ENCODE results near the gene KLF14. TPM values are rescaled to one million over a fixed set of nuclear protein-coding genes. Genes with fewer than 3 reads are reported as not detected.
A peak's percentile ranks its signal among the peaks of the same experiment; 100 is the strongest.
"Not testable (repeated sequence)": the region's sequence is repeated elsewhere in the genome, so short reads cannot be mapped to it uniquely, and the experiment has no call there.

KLF14 gene
- not detected for total RNA-seq
- not detected for polyA plus RNA-seq

DNA sequence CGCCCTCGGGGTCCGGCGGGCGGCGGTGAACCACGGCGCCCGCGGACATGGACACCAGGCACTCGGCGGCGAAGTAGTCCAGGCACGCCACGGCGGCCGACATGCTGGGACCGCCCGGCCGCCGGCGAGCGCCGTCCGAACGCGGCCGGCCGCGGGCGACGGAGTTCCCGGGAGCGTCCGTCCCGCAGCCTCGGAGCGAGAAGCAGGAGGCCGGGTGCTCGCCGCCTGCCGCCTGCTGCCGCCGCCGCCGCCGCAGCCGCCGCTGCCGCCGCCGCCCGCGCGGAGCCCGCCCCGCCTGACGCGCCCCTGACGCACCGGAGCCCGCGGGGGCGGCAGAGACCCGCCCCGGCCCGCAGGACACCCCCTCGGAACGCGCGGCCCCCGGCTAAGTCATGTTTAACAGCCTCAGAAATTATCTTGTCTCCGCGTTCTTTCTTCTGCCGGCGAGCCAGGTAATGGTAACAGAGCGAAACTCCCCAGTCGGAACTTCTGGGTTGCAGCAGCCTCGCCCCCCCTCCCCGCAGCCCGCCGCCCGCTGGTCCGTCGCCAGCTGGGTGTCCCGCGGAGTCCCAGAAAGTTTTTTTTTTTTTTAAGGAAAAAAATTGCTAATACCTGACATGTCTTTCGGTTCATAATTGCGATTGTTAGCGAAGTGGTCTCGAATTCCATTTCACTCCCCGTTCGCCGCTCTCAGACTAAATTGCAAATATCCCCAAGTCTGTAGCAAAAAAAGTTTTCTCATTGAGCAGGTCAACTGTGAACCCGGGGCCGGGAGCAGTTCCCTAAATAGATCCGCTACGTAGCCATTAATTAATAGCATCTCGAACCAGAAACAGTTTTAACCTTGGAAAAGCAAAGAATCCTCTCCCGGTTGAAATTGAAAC, at the start of gene KLF14:
Gene KLF14 (minus strand): TSS at position 277 of the 884 bp plus-strand sequence. CDS start 174 bp downstream, at position 103.
- DNase-seq, result peak; percentile 10 to 57 (median 26)
- Mint-ChIP-seq H3K9me3 (peaks cover 0 to 18% (median 12%) of the 10 kb centered on the region in 5 donors), H3K36me3 (no peaks in the 10 kb centered on the region), H3K4me1 (peaks cover 6 to 15% (median 11%) of the 10 kb centered on the region in 3 donors), H3K27ac (peak within 1 kb of the TSS in 2 of 8 donors; percentile 31 to 91), H3K4me3 (peak within 1 kb of the TSS; percentile 79 to 89 (median 85)), H3K27me3 (peaks cover 70 to 81% of the 10 kb centered on the region in 2 donors)
- ChIA-PET CTCF (no interaction called here), POLR2A (no interaction called here)
- H3K36me3 ChIP-seq (ENCODE audit: insufficient read depth, low read length), result no peaks in the 10 kb centered on the region
- no peaks in the 10 kb centered on the region for H3K4me1 ChIP-seq (ENCODE audit: insufficient read depth, low read length)
- no peak within 1 kb of the TSS for H3K27ac ChIP-seq (ENCODE audit: low read depth, low read length)
- H3K4me3 ChIP-seq (ENCODE audit: low read length), result peak within 1 kb of the TSS; percentile 44
- H3K9me3 ChIP-seq (ENCODE audit: low read length), result no peaks in the 10 kb centered on the region
- H3K27me3 ChIP-seq (ENCODE audit: insufficient read depth, low read length, poor library complexity, severe bottlenecking), result peaks cover 47% of the 10 kb centered on the region

DNA sequence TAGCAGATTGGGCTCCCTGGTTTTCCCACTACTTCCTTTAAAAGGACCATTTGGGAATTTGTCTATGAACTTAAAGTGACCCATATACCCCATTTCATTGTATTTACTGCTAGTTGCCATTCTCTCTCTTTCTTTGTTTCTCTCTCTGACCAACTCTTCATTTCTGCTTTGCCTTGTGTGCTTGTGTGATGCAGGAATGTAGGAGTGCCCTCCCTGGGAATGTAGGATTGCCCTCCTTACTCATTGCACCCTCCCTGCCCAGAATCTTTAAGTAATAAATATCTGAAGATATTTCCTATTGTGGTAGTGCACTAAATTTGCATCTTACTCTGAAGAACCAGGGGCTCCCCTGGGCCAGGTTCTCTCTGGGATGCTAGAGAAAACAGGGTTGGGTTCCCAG, 47.3 kb upstream of the KLF14 start:
- CTCF ChIA-PET, result no interaction called here
- peaks cover 0 to 10% (median 0%) of the 10 kb centered on the region in 3 donors for H3K36me3 Mint-ChIP-seq
- Histone ChIP-seq H3K27me3 (ENCODE audit: insufficient read depth, low read length, poor library complexity, severe bottlenecking) (no peaks in the 10 kb centered on the region), H3K27ac (ENCODE audit: low read depth, low read length) (no peak overlapping the region), H3K4me1 (ENCODE audit: insufficient read depth, low read length) (no peaks in the 10 kb centered on the region), H3K4me3 (ENCODE audit: low read length) (no peak overlapping the region), H3K9me3 (ENCODE audit: low read length) (no peaks in the 10 kb centered on the region), H3K36me3 (ENCODE audit: insufficient read depth, low read length) (no peaks in the 10 kb centered on the region)
- H3K4me1 Mint-ChIP-seq, result no peaks in the 10 kb centered on the region
- no peak for DNase-seq
- POLR2A ChIA-PET, result no interaction called here
- peaks cover 27 to 57% of the 10 kb centered on the region in 2 donors for H3K27me3 Mint-ChIP-seq
- peaks cover 0 to 10% (median 3%) of the 10 kb centered on the region in 5 donors for H3K9me3 Mint-ChIP-seq
- no peak overlapping the region for H3K4me3 Mint-ChIP-seq
- no peak overlapping the region for H3K27ac Mint-ChIP-seq

DNA sequence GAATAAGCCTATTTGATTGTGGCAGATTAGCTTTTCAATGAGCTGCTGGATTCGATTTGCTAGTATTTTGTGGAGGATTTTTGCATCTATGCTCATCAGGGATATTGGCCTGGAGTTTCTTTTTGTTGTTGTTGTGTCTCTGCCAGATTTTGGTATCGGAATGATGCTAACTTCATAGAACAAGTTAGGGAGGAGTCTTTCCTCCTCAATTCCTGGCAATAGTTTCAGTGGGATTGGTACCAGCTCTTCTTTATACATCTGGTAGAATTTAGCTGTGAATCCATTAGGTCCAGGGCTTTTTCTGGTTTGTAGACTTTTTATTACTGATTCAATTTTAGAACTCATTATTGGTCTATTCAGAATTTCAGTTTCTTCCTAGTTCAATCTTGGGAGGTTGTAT, 43.4 kb upstream of the KLF14 start:
- Histone ChIP-seq H3K4me1 (ENCODE audit: insufficient read depth, low read length) (no peaks in the 10 kb centered on the region), H3K27ac (ENCODE audit: low read depth, low read length) (no peak overlapping the region), H3K27me3 (ENCODE audit: insufficient read depth, low read length, poor library complexity, severe bottlenecking) (peaks cover 5% of the 10 kb centered on the region), H3K9me3 (ENCODE audit: low read length) (no peaks in the 10 kb centered on the region), H3K36me3 (ENCODE audit: insufficient read depth, low read length) (no peaks in the 10 kb centered on the region), H3K4me3 (ENCODE audit: low read length) (no peak overlapping the region)
- Mint-ChIP-seq H3K9me3 (peaks cover 0 to 17% (median 9%) of the 10 kb centered on the region in 5 donors), H3K27me3 (peaks cover 19 to 53% of the 10 kb centered on the region in 2 donors), H3K4me1 (no peaks in the 10 kb centered on the region), H3K36me3 (peaks cover 0 to 10% (median 0%) of the 10 kb centered on the region in 3 donors), H3K4me3 (no peak overlapping the region), H3K27ac (no peak overlapping the region)
- ChIA-PET CTCF (no interaction called here), POLR2A (no interaction called here)
- no peak for DNase-seq

DNA sequence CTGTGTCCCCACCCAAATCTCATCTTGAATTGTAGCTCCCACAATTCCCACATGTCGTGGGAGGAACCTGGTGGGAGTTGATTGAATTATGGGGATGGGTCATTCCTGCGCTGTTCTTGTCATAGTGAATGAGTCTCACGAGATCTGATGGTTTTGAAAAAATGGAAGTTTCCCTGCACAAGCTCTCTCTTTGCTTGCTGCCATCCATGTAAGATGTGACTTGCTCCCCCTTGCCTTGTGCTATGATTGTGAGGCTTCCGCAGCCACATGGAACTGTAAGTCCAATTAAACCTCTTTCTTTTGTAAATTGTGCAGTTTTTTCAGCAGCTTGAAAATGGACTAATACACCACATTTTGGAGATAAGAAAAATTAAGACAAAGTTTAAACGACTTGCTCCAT, 38.4 kb upstream of the KLF14 start:
- POLR2A ChIA-PET; H3K4me3 ChIP-seq (ENCODE audit: low read length); H3K27ac Mint-ChIP-seq; DNase-seq; H3K9me3 ChIP-seq (ENCODE audit: low read length); H3K27ac ChIP-seq (ENCODE audit: low read depth, low read length); H3K4me1 Mint-ChIP-seq; H3K27me3 ChIP-seq (ENCODE audit: insufficient read depth, low read length, poor library complexity, severe bottlenecking); H3K4me3 Mint-ChIP-seq; H3K4me1 ChIP-seq (ENCODE audit: insufficient read depth, low read length); H3K36me3 ChIP-seq (ENCODE audit: insufficient read depth, low read length); CTCF ChIA-PET: not testable (repeated sequence)
- Mint-ChIP-seq H3K36me3 (peaks cover 1 to 14% (median 1%) of the 10 kb centered on the region in 3 donors), H3K27me3 (peaks cover 7 to 33% of the 10 kb centered on the region in 2 donors), H3K9me3 (peaks cover 23 to 48% (median 45%) of the 10 kb centered on the region in 5 donors)

DNA sequence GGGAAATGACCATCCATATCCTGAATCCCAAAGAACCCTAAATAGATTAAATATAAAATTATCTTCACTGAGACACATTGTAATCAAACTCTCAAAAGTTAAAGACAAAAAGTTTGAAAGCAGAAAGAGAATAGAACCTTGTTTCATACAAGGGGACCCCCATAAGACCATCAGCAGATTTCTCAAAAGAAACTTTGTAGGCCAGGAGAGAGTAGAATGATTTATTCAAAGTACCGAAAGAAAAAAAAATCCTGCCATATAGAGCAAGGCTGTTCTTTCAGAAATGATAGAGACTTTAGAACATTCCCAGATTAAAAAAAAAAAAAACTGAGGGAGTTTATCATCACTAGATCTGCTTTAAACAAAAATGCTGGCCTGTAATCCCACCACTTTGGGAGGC, 34.8 kb upstream of the KLF14 start:
- H3K27ac Mint-ChIP-seq, result no peak overlapping the region
- H3K27me3 Mint-ChIP-seq, result peaks cover 9 to 41% of the 10 kb centered on the region in 2 donors
- H3K4me1 Mint-ChIP-seq, result no peaks in the 10 kb centered on the region
- Histone ChIP-seq H3K27ac (ENCODE audit: low read depth, low read length) (no peak overlapping the region), H3K27me3 (ENCODE audit: insufficient read depth, low read length, poor library complexity, severe bottlenecking) (no peaks in the 10 kb centered on the region), H3K4me3 (ENCODE audit: low read length) (no peak overlapping the region), H3K36me3 (ENCODE audit: insufficient read depth, low read length) (no peaks in the 10 kb centered on the region), H3K4me1 (ENCODE audit: insufficient read depth, low read length) (no peaks in the 10 kb centered on the region), H3K9me3 (ENCODE audit: low read length) (peaks cover 5% of the 10 kb centered on the region)
- peaks cover 30 to 61% (median 56%) of the 10 kb centered on the region in 5 donors for H3K9me3 Mint-ChIP-seq
- H3K36me3 Mint-ChIP-seq, result peaks cover 1 to 20% (median 1%) of the 10 kb centered on the region in 3 donors
- no peak overlapping the region for H3K4me3 Mint-ChIP-seq
- DNase-seq, result no peak
- POLR2A ChIA-PET, result no interaction called here
- CTCF ChIA-PET, result no interaction called here

DNA sequence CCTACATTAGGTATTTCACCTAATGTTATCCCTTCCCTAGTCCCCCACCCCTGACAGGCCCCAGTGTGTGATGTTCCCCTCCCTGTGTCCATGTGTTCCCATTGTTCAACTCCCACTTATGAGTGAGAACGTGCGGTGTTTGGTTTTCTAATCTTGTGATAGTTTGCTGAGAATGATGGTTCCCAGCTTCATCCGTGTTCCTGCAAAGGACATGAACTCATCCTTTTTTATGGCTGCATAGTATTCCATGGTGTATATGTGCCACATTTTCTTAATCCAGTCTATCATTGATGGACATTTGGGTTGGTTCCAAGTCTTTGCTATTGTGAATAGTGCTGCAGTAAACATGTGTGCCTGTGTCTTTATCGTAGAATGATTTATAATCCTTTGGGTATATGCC, 30.6 kb upstream of the KLF14 start:
- H3K27me3 ChIP-seq (ENCODE audit: insufficient read depth, low read length, poor library complexity, severe bottlenecking); H3K27ac ChIP-seq (ENCODE audit: low read depth, low read length); DNase-seq; H3K9me3 ChIP-seq (ENCODE audit: low read length); H3K4me3 Mint-ChIP-seq; H3K4me3 ChIP-seq (ENCODE audit: low read length); H3K4me1 ChIP-seq (ENCODE audit: insufficient read depth, low read length); CTCF ChIA-PET; POLR2A ChIA-PET; H3K4me1 Mint-ChIP-seq; H3K27ac Mint-ChIP-seq; H3K36me3 ChIP-seq (ENCODE audit: insufficient read depth, low read length): not testable (repeated sequence)
- Mint-ChIP-seq H3K36me3 (peaks cover 1 to 13% (median 1%) of the 10 kb centered on the region in 3 donors), H3K9me3 (peaks cover 18 to 34% (median 25%) of the 10 kb centered on the region in 5 donors), H3K27me3 (peaks cover 10 to 30% of the 10 kb centered on the region in 2 donors)

- Histone ChIP-seq H3K27me3 (ENCODE audit: insufficient read depth, low read length, poor library complexity, severe bottlenecking) (no peaks in the 10 kb centered on the region), H3K36me3 (ENCODE audit: insufficient read depth, low read length) (no peaks in the 10 kb centered on the region), H3K4me3 (ENCODE audit: low read length) (no peak overlapping the region), H3K4me1 (ENCODE audit: insufficient read depth, low read length) (no peaks in the 10 kb centered on the region), H3K9me3 (ENCODE audit: low read length) (no peaks in the 10 kb centered on the region), H3K27ac (ENCODE audit: low read depth, low read length) (no peak overlapping the region)
- CTCF ChIA-PET, result interaction anchor here (0.6 to 2.0 kb wide), 9 partner anchors 201 to 731 kb away, joined by 3 to 19 read pairs (median 4); partner anchors contain the start of genes KLHDC10 and ZC3HC1
- no peaks in the 10 kb centered on the region for H3K36me3 Mint-ChIP-seq
- no peak overlapping the region for H3K4me3 Mint-ChIP-seq
- no peaks in the 10 kb centered on the region for H3K4me1 Mint-ChIP-seq
- H3K27ac Mint-ChIP-seq, result no peak overlapping the region
- POLR2A ChIA-PET, result interaction anchor here (1.8 kb wide), 1 partner anchor 688 kb away, joined by 4 read pairs; the partner anchor contains the start of gene KLHDC10
- peak in 2 of 5 donors; percentile 16 to 34 for DNase-seq
- no peaks in the 10 kb centered on the region for H3K9me3 Mint-ChIP-seq
- peaks cover 0 to 7% of the 10 kb centered on the region in 2 donors for H3K27me3 Mint-ChIP-seq
Measured at GRCh38 chr7:130758429-130759056, 24.5 kb upstream of the KLF14 start.

DNA sequence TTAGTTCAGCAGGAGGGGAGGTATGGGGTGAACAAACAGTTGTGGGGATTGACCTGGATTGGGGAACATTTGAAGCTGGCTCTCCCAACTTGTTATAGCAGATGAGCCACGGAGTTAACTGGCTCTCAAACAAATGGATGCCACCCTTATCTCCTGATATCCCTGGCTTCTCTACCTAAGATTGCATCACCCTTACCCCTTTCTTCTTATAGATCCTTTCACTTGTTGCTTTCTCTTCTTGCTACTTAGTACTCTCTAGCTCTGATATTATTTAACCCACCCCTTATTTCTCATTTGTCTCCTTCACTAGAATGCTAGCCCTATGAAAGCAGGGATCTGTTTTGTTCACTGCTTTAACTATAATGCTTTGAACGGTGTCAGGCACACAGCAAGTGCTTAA, 22.3 kb upstream of the KLF14 start:
- H3K4me1 Mint-ChIP-seq, result no peaks in the 10 kb centered on the region
- no peaks in the 10 kb centered on the region for H3K9me3 Mint-ChIP-seq
- no peak for DNase-seq
- Histone ChIP-seq H3K27me3 (ENCODE audit: insufficient read depth, low read length, poor library complexity, severe bottlenecking) (no peaks in the 10 kb centered on the region), H3K4me3 (ENCODE audit: low read length) (no peak overlapping the region), H3K9me3 (ENCODE audit: low read length) (no peaks in the 10 kb centered on the region), H3K36me3 (ENCODE audit: insufficient read depth, low read length) (no peaks in the 10 kb centered on the region), H3K27ac (ENCODE audit: low read depth, low read length) (no peak overlapping the region), H3K4me1 (ENCODE audit: insufficient read depth, low read length) (no peaks in the 10 kb centered on the region)
- peaks cover 0 to 16% of the 10 kb centered on the region in 2 donors for H3K27me3 Mint-ChIP-seq
- H3K4me3 Mint-ChIP-seq, result no peak overlapping the region
- no peak overlapping the region for H3K27ac Mint-ChIP-seq
- ChIA-PET CTCF (no interaction called here), POLR2A (no interaction called here)
- H3K36me3 Mint-ChIP-seq, result no peaks in the 10 kb centered on the region

Data from CD8-positive, alpha-beta memory T cell (primary cell).